OCI-LY7 (cell line): Measurements from ENCODE around the gene ANO2. TPM values are rescaled to one million over a fixed set of nuclear protein-coding genes. Genes with fewer than 3 reads are reported as not detected.

Experiments
- BruUV-seq: library from RNA; stranded (reverse); fragments of 400-500 nt; replicated peaks from 2 replicates; lab custom pipeline; 2021; lab: Mats Ljungman, UMichigan
- CTCF ChIA-PET: fragments of 300-600 bp; sonication (Branson Sonifier 250); formaldehyde crosslinking; loops from one replicate; lab custom pipeline; 2022; ENCODE audit warnings: antibody characterized with exemption; ENCODE audit not compliant: unreplicated experiment; lab: Charles Lee
- POLR2A ChIA-PET: fragments of 300-600 bp; sonication (Branson Sonifier 250); formaldehyde crosslinking; loops from one replicate; lab custom pipeline; 2022; ENCODE audit warnings: antibody characterized with exemption; lab: Charles Lee
- DNase-seq: peaks from one replicate; pipeline ENCODE4 v3.0.0-alpha.2; 2015; ENCODE audit warnings: low spot score
- H2AFZ ChIP-seq: fragments of 200-600 bp; sonication (generic), shearing (Covaris generic); 2 replicates; pipeline ENCODE4 v1.6.1; 2014; ENCODE audit warnings: mild to moderate bottlenecking, antibody characterized with exemption, low read length, moderate library complexity
- H3K27ac ChIP-seq: fragments of 200-600 bp; sonication (generic); 2 replicates; pipeline ENCODE4 v1.5.1; 2014; ENCODE audit warnings: mixed run types, low read depth, mild to moderate bottlenecking, moderate library complexity, low read length, inconsistent platforms; ENCODE audit not compliant: poor library complexity, severe bottlenecking
- H3K36me3 ChIP-seq: fragments of 200-600 bp; sonication (generic); 2 replicates; pipeline ENCODE4 v1.6.1; 2014; ENCODE audit warnings: mild to moderate bottlenecking, antibody characterized with exemption, low read length, moderate library complexity, mixed read lengths; ENCODE audit not compliant: insufficient read depth
- H3K4me1 ChIP-seq: fragments of 200-600 bp; sonication (generic); 2 replicates; pipeline ENCODE4 v1.5.1; 2014; ENCODE audit warnings: mild to moderate bottlenecking, low read length; ENCODE audit not compliant: insufficient read depth, poor library complexity, severe bottlenecking
- H3K4me2 ChIP-seq: fragments of 200-600 bp; sonication (generic); 2 replicates; pipeline ENCODE4 v1.6.1; 2014; ENCODE audit warnings: mild to moderate bottlenecking, low read length
- H3K4me3 ChIP-seq: fragments of 200-600 bp; sonication (generic); 2 replicates; pipeline ENCODE4 v1.5.1; 2014; ENCODE audit warnings: mild to moderate bottlenecking, low read depth, low read length; ENCODE audit not compliant: poor library complexity, severe bottlenecking
- H3K79me2 ChIP-seq: fragments of 200-600 bp; sonication (generic); 2 replicates; pipeline ENCODE4 v1.6.1; 2016; ENCODE audit warnings: low read depth, mild to moderate bottlenecking, low read length, moderate library complexity, mixed read lengths; ENCODE audit not compliant: insufficient read depth
- H3K9me2 ChIP-seq: fragments of 200-600 bp; sonication (generic); 2 replicates; pipeline ENCODE4 v1.6.1; 2016; ENCODE audit warnings: mild to moderate bottlenecking, low read length, mixed read lengths; ENCODE audit not compliant: insufficient read depth
- H3K9me3 ChIP-seq: fragments of 200-600 bp; sonication (generic); 2 replicates; pipeline ENCODE4 v1.6.1; 2014; ENCODE audit warnings: mild to moderate bottlenecking, mixed run types, low read length, mixed read lengths
- H4K20me1 ChIP-seq: fragments of 200-600 bp; sonication (generic); 2 replicates; pipeline ENCODE4 v1.6.1; 2014; ENCODE audit warnings: mild to moderate bottlenecking, antibody characterized with exemption, low read length, moderate library complexity, mixed read lengths; ENCODE audit not compliant: insufficient read depth
- EZH2phosphoT487 ChIP-seq: fragments of 200-600 bp; sonication (generic); IDR thresholded peaks from 2 replicates; pipeline ENCODE4 v1.6.1; 2018; ENCODE audit warnings: low read depth, borderline replicate concordance, mild to moderate bottlenecking, mixed run types, antibody characterized with exemption, low read length, moderate library complexity, mixed read lengths
- intact Hi-C: fragments of 100-400 bp; cut with micrococcal nuclease; formaldehyde crosslinking; loops from one replicate; pipeline ENCODE4 v1.10.0; 2022; ENCODE audit not compliant: unreplicated experiment
- total RNA-seq, 2 experiments: library from RNA; depleted of rRNA in 1 of 2; stranded (reverse); fragments of >200 nt in 1 of 2; shearing (Covaris generic) in 1 of 2; gene quantifications; 2 replicates each; pipeline ENCODE4 v1.2.3, GENCODE V29; 2014 to 2022
- TF ChIP-seq, protein P1 (sequence below): fragments of 200-600 bp; sonication (generic); conservative IDR thresholded peaks from 2 replicates; pipeline ENCODE4 v1.5.1; 2014; ENCODE audit warnings: mild to moderate bottlenecking, antibody characterized with exemption, low read length, moderate library complexity, mixed read lengths

ANO2 gene
- total RNA-seq, 2 experiments from 2014 or later, result not detected

DNA sequence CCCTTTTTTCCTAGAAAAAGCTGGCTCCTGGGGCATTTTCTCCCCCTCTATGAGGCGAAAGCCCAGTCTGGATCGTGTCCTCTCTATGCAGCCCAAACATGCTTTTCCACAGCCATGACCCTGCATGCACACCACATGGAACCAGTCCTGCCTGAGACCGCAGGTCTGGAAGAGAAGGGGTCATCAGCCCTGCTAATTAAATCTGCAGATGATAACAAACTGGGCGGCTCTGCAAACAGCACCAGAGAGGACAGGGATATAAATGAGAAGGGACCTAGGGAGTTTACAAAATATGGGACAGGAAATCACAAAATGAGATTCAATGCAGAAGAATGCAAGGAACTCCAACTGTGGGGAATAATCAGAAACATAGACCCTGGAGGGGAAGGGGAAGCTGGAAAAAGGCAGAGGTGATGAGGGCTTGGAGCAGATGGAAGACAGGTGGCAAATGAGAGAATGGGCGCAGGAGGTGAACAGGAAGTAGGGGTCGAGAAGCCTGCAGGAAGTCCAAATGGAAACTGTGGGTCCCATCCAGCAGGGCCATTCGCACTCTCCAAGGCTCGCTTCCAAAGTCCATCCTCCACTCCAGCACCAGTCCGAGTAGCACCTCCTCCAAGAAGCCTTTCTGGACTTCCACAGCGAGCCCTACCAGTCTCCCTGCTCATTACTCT, 76.3 kb downstream of the ANO2 start:
- no peak overlapping the region for H3K27ac ChIP-seq
- no peaks in the 10 kb centered on the region for H3K4me1 ChIP-seq
- H3K4me2 ChIP-seq, result no peak overlapping the region
- BruUV-seq, result no TSS peak
- H3K36me3 ChIP-seq, result no peaks in the 10 kb centered on the region
- TF ChIP-seq, protein P1, sequence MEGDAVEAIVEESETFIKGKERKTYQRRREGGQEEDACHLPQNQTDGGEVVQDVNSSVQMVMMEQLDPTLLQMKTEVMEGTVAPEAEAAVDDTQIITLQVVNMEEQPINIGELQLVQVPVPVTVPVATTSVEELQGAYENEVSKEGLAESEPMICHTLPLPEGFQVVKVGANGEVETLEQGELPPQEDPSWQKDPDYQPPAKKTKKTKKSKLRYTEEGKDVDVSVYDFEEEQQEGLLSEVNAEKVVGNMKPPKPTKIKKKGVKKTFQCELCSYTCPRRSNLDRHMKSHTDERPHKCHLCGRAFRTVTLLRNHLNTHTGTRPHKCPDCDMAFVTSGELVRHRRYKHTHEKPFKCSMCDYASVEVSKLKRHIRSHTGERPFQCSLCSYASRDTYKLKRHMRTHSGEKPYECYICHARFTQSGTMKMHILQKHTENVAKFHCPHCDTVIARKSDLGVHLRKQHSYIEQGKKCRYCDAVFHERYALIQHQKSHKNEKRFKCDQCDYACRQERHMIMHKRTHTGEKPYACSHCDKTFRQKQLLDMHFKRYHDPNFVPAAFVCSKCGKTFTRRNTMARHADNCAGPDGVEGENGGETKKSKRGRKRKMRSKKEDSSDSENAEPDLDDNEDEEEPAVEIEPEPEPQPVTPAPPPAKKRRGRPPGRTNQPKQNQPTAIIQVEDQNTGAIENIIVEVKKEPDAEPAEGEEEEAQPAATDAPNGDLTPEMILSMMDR, result no peak
- TF ChIP-seq EZH2phosphoT487, result no peak
- no peaks in the 10 kb centered on the region for H3K9me2 ChIP-seq
- ChIA-PET CTCF (no interaction called here), POLR2A (no interaction called here)
- H3K9me3 ChIP-seq, result no peaks in the 10 kb centered on the region
- no peak overlapping the region for H2AFZ ChIP-seq
- no peaks in the 10 kb centered on the region for H4K20me1 ChIP-seq
- intact Hi-C loops, result no loop called here
- H3K79me2 ChIP-seq, result no peaks in the 10 kb centered on the region
- no peak for DNase-seq
- no peak overlapping the region for H3K4me3 ChIP-seq

DNA sequence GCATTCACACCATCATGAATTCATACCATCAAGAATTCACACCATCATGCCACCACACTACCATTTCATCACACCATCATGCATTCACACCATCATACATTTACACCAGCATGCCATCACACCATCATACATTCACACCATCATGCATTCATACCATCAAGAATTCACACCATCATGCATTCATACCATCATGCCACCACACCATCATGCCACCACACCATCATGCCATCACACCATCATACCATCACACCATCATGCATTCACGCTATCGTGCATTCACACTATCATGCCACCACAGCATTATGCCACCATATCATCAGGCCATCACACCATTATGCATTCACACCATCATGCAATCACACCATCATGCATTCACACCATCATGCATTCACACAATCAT, 79.7 kb downstream of the ANO2 start:
- no peak overlapping the region for H3K4me2 ChIP-seq
- CTCF ChIA-PET, result no interaction called here
- no peaks in the 10 kb centered on the region for H3K9me2 ChIP-seq
- no peaks in the 10 kb centered on the region for H3K36me3 ChIP-seq
- H3K27ac ChIP-seq, result no peak overlapping the region
- POLR2A ChIA-PET, result interaction anchor here (0.5 kb wide), 1 partner anchor 13 kb away, joined by 3 read pairs; no protein-coding TSS in a partner anchor
- no peaks in the 10 kb centered on the region for H3K9me3 ChIP-seq
- no peak for DNase-seq
- TF ChIP-seq, protein P1, result no peak
- no peak for TF ChIP-seq EZH2phosphoT487
- no peaks in the 10 kb centered on the region for H3K79me2 ChIP-seq
- H4K20me1 ChIP-seq, result no peaks in the 10 kb centered on the region
- BruUV-seq, result no TSS peak
- no peaks in the 10 kb centered on the region for H3K4me1 ChIP-seq
- H2AFZ ChIP-seq, result no peak overlapping the region
- intact Hi-C loops, result no loop called here
- H3K4me3 ChIP-seq, result no peak overlapping the region

DNA sequence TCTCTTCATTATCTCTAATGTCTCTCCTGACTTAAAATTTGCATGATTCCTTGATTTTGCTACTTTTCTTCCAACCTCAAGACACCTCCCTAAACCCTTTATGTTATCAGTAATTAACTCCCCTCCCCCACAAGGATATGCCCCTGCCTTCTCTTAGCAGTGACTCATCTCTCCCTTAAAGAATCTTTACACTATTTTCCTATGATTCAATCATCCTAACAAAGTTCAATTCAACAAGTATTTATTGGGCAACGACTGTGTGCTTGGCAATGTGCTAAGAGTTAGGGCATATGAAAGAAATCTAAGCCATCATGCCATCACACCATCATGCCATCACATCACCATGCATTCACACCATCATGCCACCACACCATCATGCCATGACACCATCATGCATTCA, 80.1 kb downstream of the ANO2 start:
- BruUV-seq, result no TSS peak
- intact Hi-C loops, result no loop called here
- CTCF ChIA-PET, result no interaction called here

More for the DNA sequence above, 80.1 kb downstream of the ANO2 start:
- no peak overlapping the region for H2AFZ ChIP-seq
- TF ChIP-seq, protein P1, result no peak
- no peak for TF ChIP-seq EZH2phosphoT487
- DNase-seq, result no peak
- H3K4me2 ChIP-seq, result no peak overlapping the region
- POLR2A ChIA-PET, result no interaction called here
- H3K79me2 ChIP-seq, result no peaks in the 10 kb centered on the region
- H3K36me3 ChIP-seq, result no peaks in the 10 kb centered on the region
- no peaks in the 10 kb centered on the region for H3K9me3 ChIP-seq
- H4K20me1 ChIP-seq, result no peaks in the 10 kb centered on the region
- H3K4me1 ChIP-seq, result no peaks in the 10 kb centered on the region
- H3K4me3 ChIP-seq, result no peak overlapping the region
- H3K27ac ChIP-seq, result no peak overlapping the region
- no peaks in the 10 kb centered on the region for H3K9me2 ChIP-seq
